ENCODE results near the gene PKLR.

GRCh38 chr1:155322953-155323728 lies 21.9 kb upstream of the PKLR start:
- TF ChIP-seq CTCF (IDR thresholded peaks at IDR 0.05; ENCODE audit: borderline replicate concordance, extremely low read depth, low read length, poor library complexity, severe bottlenecking) (peak; percentile 95), EZH2 (IDR thresholded peaks at IDR 0.05; ENCODE audit: borderline replicate concordance, low read depth, low read length, severe bottlenecking) (no peak)

All from DND-41 (cell line).